ENCODE measurements around the gene OVCH2. TPM values are rescaled to one million over a fixed set of nuclear protein-coding genes. Genes with fewer than 3 reads are reported as not detected.

Gene OVCH2
- total RNA-seq (2014; rRNA removed; shearing (Covaris generic)): 0.31 and 0.42 TPM in 2 replicates
- 0.33 and 1.3 TPM in 2 replicates for polyA plus RNA-seq (2016; fragmentation: Nextera tagmentation; extraction: Ambion mirVana)
- long read RNA-seq: 0 reads

- Histone ChIP-seq H3K79me2 (replicated peaks; ENCODE audit: insufficient read depth) (no peaks in the 10 kb centered on the region), H4K20me1 (replicated peaks; ENCODE audit: insufficient read depth) (no peaks in the 10 kb centered on the region), H3K9me2 (ENCODE audit: insufficient read depth) (no peaks in the 10 kb centered on the region), H3K4me3 (no peak within 1 kb of the TSS), H3K4me1 (ENCODE audit: insufficient read depth) (no peaks in the 10 kb centered on the region), H2AFZ (no peak within 1 kb of the TSS), H3K36me3 (ENCODE audit: insufficient read depth) (no peaks in the 10 kb centered on the region), H3F3A (replicated peaks; ENCODE audit: low read depth) (no peaks in the 10 kb centered on the region), H3K27me3 (ENCODE audit: insufficient read depth) (no peaks in the 10 kb centered on the region), H3K27ac (ENCODE audit: low read depth) (no peak within 1 kb of the TSS), H3K4me2 (no peak within 1 kb of the TSS)
- ATAC-seq (no peak), DNase-seq (ENCODE audit: low spot score) (no peak)
- Mint-ChIP-seq H3K27ac (no peak within 1 kb of the TSS), H3K9me3 (no peaks in the 10 kb centered on the region), H3K4me3 (no peak within 1 kb of the TSS), H3K4me1 (no peaks in the 10 kb centered on the region), H3K36me3 (ENCODE audit: low read depth) (no peaks in the 10 kb centered on the region), H3K27me3 (ENCODE audit: insufficient read depth, low read depth, poor library complexity) (peaks cover 2% of the 10 kb centered on the region)
- TF ChIP-seq ZNF114 (CRISPR knock-in tag; IDR thresholded peaks at IDR 0.05) (no peak), STAT1 (IDR thresholded peaks at IDR 0.05; ENCODE audit: unreplicated experiment) (no peak), JUNB (IDR thresholded peaks at IDR 0.05; ENCODE audit: unreplicated experiment) (no peak), CTCF (conservative IDR thresholded peaks at IDR 0.05; ENCODE audit: low read depth in 2 of 2) (no peak)
These were observed at the start of gene OVCH2 for GRCh38 chr11:7706377-7706776. Gene OVCH2 (minus strand): TSS chr11:7706477. CDS start chr11:7706394, 83 bp downstream.

- no peak overlapping the region for H3K27ac Mint-ChIP-seq
- DNase-seq (ENCODE audit: low spot score) (no peak), ATAC-seq (no peak)
- no peaks in the 10 kb centered on the region for H3K4me1 Mint-ChIP-seq
- no peaks in the 10 kb centered on the region for H3K9me3 Mint-ChIP-seq
- H3K4me2 ChIP-seq: no peak overlapping the region
- no peak overlapping the region for H3K4me3 ChIP-seq
- no peaks in the 10 kb centered on the region for H3K79me2 ChIP-seq (replicated peaks; ENCODE audit: insufficient read depth)
- H3K9me2 ChIP-seq (ENCODE audit: insufficient read depth): no peaks in the 10 kb centered on the region
- no peak overlapping the region for H2AFZ ChIP-seq
- no peaks in the 10 kb centered on the region for H3K4me1 ChIP-seq (ENCODE audit: insufficient read depth)
- no peaks in the 10 kb centered on the region for H4K20me1 ChIP-seq (replicated peaks; ENCODE audit: insufficient read depth)
- no peaks in the 10 kb centered on the region for H3K27me3 ChIP-seq (ENCODE audit: insufficient read depth)
- H3F3A ChIP-seq (replicated peaks; ENCODE audit: low read depth): no peaks in the 10 kb centered on the region
- no peaks in the 10 kb centered on the region for H3K27me3 Mint-ChIP-seq (ENCODE audit: insufficient read depth, low read depth, poor library complexity)
- no peaks in the 10 kb centered on the region for H3K36me3 ChIP-seq (ENCODE audit: insufficient read depth)
- H3K36me3 Mint-ChIP-seq (ENCODE audit: low read depth): no peaks in the 10 kb centered on the region
- no peak overlapping the region for H3K27ac ChIP-seq (ENCODE audit: low read depth)
- H3K4me3 Mint-ChIP-seq: no peak overlapping the region
- no peak for TF ChIP-seq ZNF331 (CRISPR knock-in tag; IDR thresholded peaks at IDR 0.05; ENCODE audit: low read depth)
- no peak for TF ChIP-seq EZH2phosphoT487 (IDR thresholded peaks at IDR 0.05; ENCODE audit: unreplicated experiment)
- TF ChIP-seq ETS1 (IDR thresholded peaks at IDR 0.05): no peak
- TF ChIP-seq STAT1 (IDR thresholded peaks at IDR 0.05; ENCODE audit: unreplicated experiment): no peak
- no peak for TF ChIP-seq CREB1 (CRISPR knock-in tag; IDR thresholded peaks at IDR 0.05; ENCODE audit: low read depth)
- TF ChIP-seq JUNB (IDR thresholded peaks at IDR 0.05; ENCODE audit: unreplicated experiment): no peak
- no peak for TF ChIP-seq POLR2AphosphoS5 (IDR thresholded peaks at IDR 0.05; ENCODE audit: low read depth)
- no peak for TF ChIP-seq REST (IDR thresholded peaks at IDR 0.05; ENCODE audit: unreplicated experiment)
- no peak for TF ChIP-seq ZNF114 (CRISPR knock-in tag; IDR thresholded peaks at IDR 0.05)
These were observed 43.2 kb upstream of the OVCH2 start for GRCh38 chr11:7749456-7749855.
